Measurements from ENCODE around the gene NDFIP1.

NDFIP1 gene

DNA sequence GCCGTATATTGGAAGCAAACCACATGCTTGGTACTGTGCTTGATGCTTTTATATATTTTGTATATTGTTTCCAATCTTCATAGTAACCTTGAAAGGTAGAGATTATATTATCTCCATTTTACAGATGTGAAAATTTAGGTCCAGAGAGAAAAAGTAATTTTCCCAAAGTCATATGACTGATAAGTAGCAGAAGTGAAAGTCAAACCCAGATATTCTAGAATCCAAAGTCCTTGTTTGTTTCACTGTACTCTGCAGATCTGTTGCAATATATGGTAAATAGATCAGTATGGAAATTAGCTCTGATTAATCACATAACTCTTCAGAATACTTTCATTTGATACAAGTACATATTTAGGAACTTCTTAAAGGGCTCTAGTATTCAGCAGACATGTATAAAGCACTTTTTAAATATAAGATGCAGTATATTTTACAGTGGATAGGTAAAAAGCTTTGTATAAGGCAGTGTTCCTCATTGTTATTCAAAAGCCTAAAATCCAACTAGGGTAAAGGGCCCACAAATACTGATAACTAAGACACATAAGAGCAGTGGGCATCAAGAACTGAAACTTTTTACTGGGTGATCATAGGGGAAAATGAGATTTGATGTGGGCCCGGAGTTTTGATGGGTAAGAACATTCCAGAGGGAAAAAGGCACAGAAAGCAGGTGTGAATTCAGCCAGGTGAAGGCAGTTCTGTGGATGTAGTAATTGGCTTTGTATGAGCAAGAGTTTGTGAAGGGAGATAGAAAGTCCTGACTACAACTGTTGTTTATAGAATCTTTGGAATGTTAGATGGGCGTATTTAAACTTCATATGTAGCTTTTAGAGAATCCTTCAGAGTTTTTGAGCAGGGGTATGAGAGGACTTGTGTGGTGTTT, 25.0 kb downstream of the NDFIP1 start:
- DNase-seq (ENCODE audit: low spot score), result no peak
- TF ChIP-seq, protein P1, sequence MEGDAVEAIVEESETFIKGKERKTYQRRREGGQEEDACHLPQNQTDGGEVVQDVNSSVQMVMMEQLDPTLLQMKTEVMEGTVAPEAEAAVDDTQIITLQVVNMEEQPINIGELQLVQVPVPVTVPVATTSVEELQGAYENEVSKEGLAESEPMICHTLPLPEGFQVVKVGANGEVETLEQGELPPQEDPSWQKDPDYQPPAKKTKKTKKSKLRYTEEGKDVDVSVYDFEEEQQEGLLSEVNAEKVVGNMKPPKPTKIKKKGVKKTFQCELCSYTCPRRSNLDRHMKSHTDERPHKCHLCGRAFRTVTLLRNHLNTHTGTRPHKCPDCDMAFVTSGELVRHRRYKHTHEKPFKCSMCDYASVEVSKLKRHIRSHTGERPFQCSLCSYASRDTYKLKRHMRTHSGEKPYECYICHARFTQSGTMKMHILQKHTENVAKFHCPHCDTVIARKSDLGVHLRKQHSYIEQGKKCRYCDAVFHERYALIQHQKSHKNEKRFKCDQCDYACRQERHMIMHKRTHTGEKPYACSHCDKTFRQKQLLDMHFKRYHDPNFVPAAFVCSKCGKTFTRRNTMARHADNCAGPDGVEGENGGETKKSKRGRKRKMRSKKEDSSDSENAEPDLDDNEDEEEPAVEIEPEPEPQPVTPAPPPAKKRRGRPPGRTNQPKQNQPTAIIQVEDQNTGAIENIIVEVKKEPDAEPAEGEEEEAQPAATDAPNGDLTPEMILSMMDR (IDR thresholded peaks at IDR 0.05; ENCODE audit: extremely low read depth, insufficient read depth, missing control alignments), result no peak
- in situ Hi-C loops (cut with MboI; ENCODE audit: low pct_unique_long_range_greater_than_20kb, low sequenced_read_pairs, unreplicated experiment), result loop anchor here (10.0 kb wide), 1 partner anchor 459 kb away; no protein-coding TSS in a partner anchor

DNA sequence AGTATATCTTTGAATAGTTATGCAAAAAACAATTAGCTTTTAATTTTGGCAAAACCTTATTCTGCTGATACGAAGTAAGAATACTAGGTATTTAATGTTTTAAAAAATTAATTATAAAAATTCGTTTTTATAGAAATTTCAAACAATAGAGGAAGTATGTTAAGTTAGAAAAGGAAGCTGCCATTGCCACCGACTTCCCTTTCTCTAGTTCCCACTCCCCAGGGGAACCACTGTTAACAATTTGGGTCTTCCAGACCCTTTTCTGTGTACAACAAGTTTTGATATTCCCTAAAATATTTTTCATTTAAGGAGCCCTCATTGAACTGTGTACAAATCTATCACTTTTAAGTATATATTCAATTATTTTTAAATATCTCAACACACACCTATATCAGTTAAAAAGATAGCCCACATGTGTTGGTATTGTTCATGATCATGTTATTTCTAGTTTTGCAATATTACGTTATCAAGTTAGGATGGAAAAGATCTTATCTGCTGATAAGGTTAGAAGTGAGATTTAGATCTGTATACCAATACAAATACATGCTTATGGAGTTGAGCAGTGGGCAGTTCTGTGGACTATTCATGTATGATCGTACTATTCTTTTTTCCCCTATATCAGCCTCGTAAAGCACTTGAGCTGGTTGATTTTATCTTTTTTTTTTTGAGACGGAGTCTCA, 25.9 kb downstream of the NDFIP1 start:
- no peak for DNase-seq (ENCODE audit: low spot score)
- in situ Hi-C loops (cut with MboI; ENCODE audit: low pct_unique_long_range_greater_than_20kb, low sequenced_read_pairs, unreplicated experiment), result loop anchor here (10.0 kb wide), 1 partner anchor 460 kb away; no protein-coding TSS in a partner anchor

DNA sequence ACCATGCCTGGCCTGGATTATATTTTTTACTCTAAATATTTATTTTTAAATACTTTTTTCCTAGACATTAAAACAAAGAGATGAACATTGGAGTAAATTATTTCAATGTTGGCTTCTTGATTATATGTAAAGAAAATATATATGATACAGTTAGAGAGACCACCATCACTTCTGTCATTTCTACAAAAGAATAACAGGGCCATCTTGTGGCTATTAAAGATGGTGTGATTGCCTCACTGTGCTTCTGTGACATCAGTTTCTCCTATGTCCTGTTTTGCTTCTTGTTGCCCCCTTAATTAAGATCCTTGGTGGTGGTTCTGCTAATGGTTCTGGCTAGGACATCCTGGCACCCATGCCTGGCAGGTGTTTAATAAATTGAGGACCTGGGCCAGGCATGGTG, 32.9 kb downstream of the NDFIP1 start:
- DNase-seq (ENCODE audit: low spot score), result peak; percentile 14
- in situ Hi-C loops (cut with MboI; ENCODE audit: low pct_unique_long_range_greater_than_20kb, low sequenced_read_pairs, unreplicated experiment), result loop anchor here (10.0 kb wide), 1 partner anchor 147 kb away; no protein-coding TSS in a partner anchor
- TF ChIP-seq, protein P1 (IDR thresholded peaks at IDR 0.05; ENCODE audit: extremely low read depth, insufficient read depth, missing control alignments), result peak; percentile 28

More for the DNA sequence above, 25.9 kb downstream of the NDFIP1 start:
- TF ChIP-seq, protein P1 (IDR thresholded peaks at IDR 0.05; ENCODE audit: extremely low read depth, insufficient read depth, missing control alignments), result no peak

DNA sequence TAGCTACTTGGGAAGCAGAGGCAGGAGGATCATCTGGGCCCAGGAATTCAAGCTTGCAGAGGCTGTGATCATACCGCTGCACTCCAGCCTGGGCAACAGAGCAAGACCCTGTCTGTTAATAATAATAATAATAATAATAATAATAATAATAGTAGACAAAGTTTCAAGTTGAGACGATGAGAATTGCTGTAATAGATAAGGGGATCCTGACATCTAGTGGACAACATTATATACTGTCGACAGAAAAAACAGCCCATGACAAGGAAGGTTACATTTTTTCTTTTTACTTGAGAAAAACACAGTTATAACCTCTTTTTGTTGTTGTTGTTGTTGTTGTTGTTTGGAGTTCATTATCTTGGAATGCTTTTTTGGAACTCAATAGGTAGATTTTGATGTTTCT, 35.3 kb downstream of the NDFIP1 start:
- TF ChIP-seq, protein P1 (IDR thresholded peaks at IDR 0.05; ENCODE audit: extremely low read depth, insufficient read depth, missing control alignments), result peak; percentile 50
- DNase-seq (ENCODE audit: low spot score), result peak; percentile 48
- in situ Hi-C loops (cut with MboI; ENCODE audit: low pct_unique_long_range_greater_than_20kb, low sequenced_read_pairs, unreplicated experiment), result loop anchor here (10.0 kb wide), 1 partner anchor 149 kb away; no protein-coding TSS in a partner anchor

DNA sequence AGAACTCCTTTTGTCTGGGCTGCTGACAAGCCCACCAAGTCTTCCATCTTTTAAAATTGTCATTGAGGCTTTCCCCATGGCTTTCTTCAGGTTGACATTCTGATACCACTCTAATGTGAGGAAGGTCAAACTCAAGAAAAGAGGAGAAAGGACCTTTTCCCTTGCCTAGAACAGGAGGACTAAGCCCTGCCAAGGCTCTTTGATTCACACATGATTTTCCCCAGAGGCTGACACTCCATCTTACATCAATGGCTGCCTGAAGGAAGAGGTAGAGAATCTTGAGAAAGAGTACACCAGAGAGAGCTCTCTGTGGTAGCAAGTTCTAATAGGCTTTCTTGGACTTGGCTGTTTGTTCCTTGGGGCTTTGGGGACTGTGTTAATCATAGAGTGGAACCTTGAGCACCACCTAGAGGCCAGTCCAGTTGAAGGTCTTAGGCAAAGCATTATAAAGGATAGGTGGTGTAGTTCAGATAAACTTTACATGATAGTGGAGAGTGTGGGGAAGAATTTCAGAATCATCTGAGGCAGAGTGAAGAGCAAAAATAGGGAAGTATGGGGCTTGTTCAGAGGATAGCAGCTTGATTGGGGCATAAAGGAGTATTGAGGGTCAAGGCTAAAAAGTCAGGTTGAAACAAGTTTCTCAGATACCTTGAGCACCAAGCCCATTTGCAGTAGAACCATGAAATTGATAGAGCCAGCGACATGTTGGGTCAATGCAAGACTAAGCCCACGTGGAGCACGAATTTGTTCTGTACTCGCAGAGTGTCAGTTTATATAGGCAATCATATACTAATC, 36.7 kb downstream of the NDFIP1 start:
- in situ Hi-C loops (cut with MboI; ENCODE audit: low pct_unique_long_range_greater_than_20kb, low sequenced_read_pairs, unreplicated experiment), result loop anchor here (10.0 kb wide), 1 partner anchor 151 kb away; no protein-coding TSS in a partner anchor
- DNase-seq (ENCODE audit: low spot score), result peak; percentile 54
- TF ChIP-seq, protein P1 (IDR thresholded peaks at IDR 0.05; ENCODE audit: extremely low read depth, insufficient read depth, missing control alignments), result peak; percentile 72

DNA sequence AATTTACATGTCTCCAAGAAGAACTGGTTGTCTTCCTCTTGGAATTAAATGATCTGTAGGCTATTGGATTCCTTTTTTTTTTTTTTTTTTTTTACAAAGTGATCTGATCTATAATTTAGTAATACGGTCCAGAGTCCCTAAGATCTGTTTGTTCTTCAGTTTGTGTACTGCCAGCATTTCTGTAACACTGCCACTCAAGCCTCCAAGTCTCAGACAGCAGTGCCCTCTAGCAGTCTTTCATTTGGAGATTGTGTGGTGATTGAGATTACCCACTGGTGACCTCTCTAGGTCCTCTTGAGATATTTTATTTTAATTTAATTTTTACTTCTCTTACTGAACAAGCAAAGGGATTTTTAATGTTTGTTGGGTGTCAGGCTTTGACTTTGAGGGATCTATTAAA, 40.8 kb downstream of the NDFIP1 start:
- DNase-seq (ENCODE audit: low spot score), result no peak
- in situ Hi-C loops (cut with MboI; ENCODE audit: low pct_unique_long_range_greater_than_20kb, low sequenced_read_pairs, unreplicated experiment), result loop anchor here (10.0 kb wide), 1 partner anchor 155 kb away; no protein-coding TSS in a partner anchor
- TF ChIP-seq, protein P1 (IDR thresholded peaks at IDR 0.05; ENCODE audit: extremely low read depth, insufficient read depth, missing control alignments), result no peak

Measured in GM13977 (cell line).